ENCODE measurements around the gene SMYD1.
"Not testable (repeated sequence)": the region's sequence is repeated elsewhere in the genome, so short reads cannot be mapped to it uniquely, and the experiment has no call there.

SMYD1 gene

GRCh38 chr2:88067598-88067997 lies at the start of gene SMYD1:
Gene SMYD1 (plus strand): TSS chr2:88067825. CDS start chr2:88067865, 40 bp downstream.
- TF ChIP-seq CTCF (IDR thresholded peaks at IDR 0.05; ENCODE audit: low read depth, low read length), result no peak

GRCh38 chr2:88018077-88018805 lies 49.4 kb upstream of the SMYD1 start:
- not testable (repeated sequence) for DNase-seq (ENCODE audit: extremely low read depth, low read depth)

More at GRCh38 chr2:88067598-88067997, at the start of gene SMYD1:
- DNase-seq (ENCODE audit: extremely low read depth, low read depth), result no peak

GRCh38 chr2:88018909-88019308 lies 48.7 kb upstream of the SMYD1 start:
- TF ChIP-seq CTCF (IDR thresholded peaks at IDR 0.05; ENCODE audit: low read depth, low read length), result no peak
- DNase-seq (ENCODE audit: extremely low read depth, low read depth), result no peak

GRCh38 chr2:88019985-88020384 lies 47.6 kb upstream of the SMYD1 start:
- no peak for TF ChIP-seq CTCF (IDR thresholded peaks at IDR 0.05; ENCODE audit: low read depth, low read length)
- no peak for DNase-seq (ENCODE audit: extremely low read depth, low read depth)

GRCh38 chr2:88022669-88022921 lies 45.0 kb upstream of the SMYD1 start:
- DNase-seq (ENCODE audit: extremely low read depth, low read depth), result no peak
- no peak for TF ChIP-seq CTCF (IDR thresholded peaks at IDR 0.05; ENCODE audit: low read depth, low read length)

GRCh38 chr2:88024509-88024908 lies 43.1 kb upstream of the SMYD1 start:
- TF ChIP-seq CTCF (IDR thresholded peaks at IDR 0.05; ENCODE audit: low read depth, low read length), result no peak

GRCh38 chr2:88027697-88028389 lies 39.8 kb upstream of the SMYD1 start:
- no peak for DNase-seq (ENCODE audit: extremely low read depth, low read depth)
- TF ChIP-seq CTCF (IDR thresholded peaks at IDR 0.05; ENCODE audit: low read depth, low read length), result no peak

More at GRCh38 chr2:88024509-88024908, 43.1 kb upstream of the SMYD1 start:
- DNase-seq (ENCODE audit: extremely low read depth, low read depth), result no peak

Measured in AG09319 (cell line).